ENCODE results near the gene LATS1. TPM values are rescaled to one million over a fixed set of nuclear protein-coding genes. Genes with fewer than 3 reads are reported as not detected.
A peak's percentile ranks its signal among the peaks of the same experiment; 100 is the strongest.

The LATS1 gene
- total RNA-seq, 1 donor from 2014 or later = 13.8 TPM

GRCh38 chr6:149660028-149660427 lies 57.9 kb downstream of the LATS1 start:
- no peak for DNase-seq (ENCODE audit: low read depth)

DNA sequence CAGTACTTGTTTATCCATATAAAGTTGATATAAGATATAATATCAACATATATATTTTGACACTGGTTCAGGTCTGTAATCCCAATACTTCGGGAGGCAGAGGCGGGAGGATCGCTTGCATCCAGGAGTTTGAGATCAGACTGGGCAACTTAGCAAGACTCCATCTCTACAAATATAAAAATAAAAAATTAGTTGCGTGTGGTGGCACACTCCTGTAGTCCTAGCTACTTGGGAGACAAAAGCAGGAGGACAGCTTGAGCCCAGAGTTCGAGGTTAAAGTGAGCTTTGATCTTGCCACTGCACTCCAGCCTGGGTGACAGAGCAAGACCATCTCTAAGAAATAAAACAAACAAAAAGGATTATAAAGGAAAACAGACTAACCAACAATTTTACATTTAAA lies 60.5 kb downstream of the LATS1 start:
- DNase-seq (ENCODE audit: low read depth) = no peak

- no peak for DNase-seq (ENCODE audit: low read depth)
These were observed 66.8 kb downstream of the LATS1 start for GRCh38 chr6:149651056-149651455.

- DNase-seq (ENCODE audit: low read depth) = peak; percentile 84
These were observed 69.5 kb downstream of the LATS1 start, which contains the start of gene KATNA1 for GRCh38 chr6:149648148-149649145. Gene KATNA1, minus strand, starts transcription at chr6:149648714. Its CDS starts 10,167 bp downstream, at chr6:149638547.

DNA sequence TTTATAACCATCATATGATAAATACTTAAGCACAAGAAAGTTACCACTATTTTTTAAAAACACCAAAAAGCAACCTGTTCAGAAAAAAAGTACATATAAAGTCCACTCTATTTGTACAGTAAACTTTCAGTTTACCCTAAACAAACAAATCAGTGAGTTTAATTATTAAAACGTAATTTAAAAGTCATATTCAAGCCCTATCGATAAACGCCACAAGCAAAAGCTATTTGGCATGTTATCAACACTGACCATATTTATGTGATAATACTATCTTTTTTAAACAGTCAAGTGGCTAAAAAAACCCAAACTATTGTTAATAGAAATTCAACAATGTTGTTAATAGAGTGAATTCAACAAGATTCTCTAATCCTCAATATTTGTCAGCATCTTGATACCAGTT lies 71.3 kb downstream of the LATS1 start:
- no peak for DNase-seq (ENCODE audit: low read depth)

GRCh38 chr6:149642829-149643580 lies 74.9 kb downstream of the LATS1 start:
- peak; percentile 2 for DNase-seq (ENCODE audit: low read depth)

DNA sequence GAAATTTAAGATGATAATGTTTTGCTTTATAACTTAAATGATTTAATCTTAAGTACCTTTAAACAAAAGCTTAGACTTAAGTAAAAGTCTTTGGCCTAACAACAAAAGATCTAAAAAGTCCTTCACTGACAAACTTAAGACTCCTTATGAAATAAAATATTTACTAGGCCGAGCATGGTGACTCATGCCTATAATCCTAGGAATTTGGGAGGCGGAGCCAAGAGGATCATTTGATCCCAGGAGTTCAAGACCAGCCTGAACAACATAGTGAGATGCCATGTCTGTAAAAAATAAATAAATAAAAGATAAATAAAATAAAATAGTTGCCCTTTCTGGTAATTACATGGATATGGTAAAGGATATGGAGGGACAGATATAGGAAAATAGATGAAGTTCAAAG lies 81.8 kb downstream of the LATS1 start:
- peak; percentile 45 for DNase-seq (ENCODE audit: low read depth)

- no peak for DNase-seq (ENCODE audit: low read depth)
These were observed 83.6 kb downstream of the LATS1 start for GRCh38 chr6:149634315-149634714.

DNA sequence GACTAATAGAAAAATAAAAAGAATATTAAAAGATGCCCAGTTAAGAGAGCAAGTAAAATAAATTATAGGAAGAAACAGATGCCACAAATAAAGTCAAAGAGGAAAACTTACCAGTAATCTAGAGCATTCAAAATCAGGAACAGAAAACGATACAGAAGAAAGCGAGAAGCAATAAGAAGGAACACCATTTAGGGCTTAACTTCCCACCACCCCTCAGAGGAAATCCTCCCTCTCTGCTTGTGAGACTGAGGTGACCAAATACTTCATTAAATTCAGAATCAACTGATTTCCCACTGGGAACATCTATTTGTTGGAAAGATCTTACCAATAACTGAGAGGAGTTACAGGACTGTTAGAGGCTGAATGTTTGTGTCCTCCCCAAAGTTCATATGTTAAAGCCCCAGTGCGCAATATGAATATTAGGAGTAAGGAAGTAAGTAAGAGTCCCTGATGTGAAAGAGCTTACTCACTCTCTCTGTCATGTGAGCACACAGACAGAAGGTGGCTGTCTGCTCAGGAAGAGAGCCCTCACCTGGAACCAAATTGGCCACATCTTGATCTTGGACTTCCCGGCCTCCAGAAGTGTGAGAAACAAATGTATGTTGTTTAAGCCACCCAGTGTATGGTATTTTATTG lies 88.9 kb downstream of the LATS1 start:
- no peak for DNase-seq (ENCODE audit: low read depth)

DNA sequence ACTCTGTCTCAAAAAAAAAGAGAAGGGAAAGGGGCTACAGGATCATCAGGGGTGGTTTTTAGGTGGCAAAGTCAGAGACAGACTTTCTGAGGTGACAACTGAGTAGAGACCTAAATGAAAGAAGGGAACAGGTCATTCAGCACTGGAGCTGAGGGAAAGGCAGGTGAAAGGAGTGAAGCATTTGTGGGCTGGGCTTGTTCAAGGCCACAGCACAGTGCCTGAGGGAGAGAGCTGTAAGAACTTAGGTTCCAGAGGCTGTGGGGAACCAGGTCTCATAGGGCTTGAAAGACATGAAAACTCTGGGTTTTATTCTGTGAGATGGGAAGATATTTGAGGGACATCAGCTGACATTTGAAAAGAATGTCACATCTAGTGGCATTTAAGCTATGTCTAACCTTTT lies 90.2 kb downstream of the LATS1 start:
- no peak for DNase-seq (ENCODE audit: low read depth)

DNA sequence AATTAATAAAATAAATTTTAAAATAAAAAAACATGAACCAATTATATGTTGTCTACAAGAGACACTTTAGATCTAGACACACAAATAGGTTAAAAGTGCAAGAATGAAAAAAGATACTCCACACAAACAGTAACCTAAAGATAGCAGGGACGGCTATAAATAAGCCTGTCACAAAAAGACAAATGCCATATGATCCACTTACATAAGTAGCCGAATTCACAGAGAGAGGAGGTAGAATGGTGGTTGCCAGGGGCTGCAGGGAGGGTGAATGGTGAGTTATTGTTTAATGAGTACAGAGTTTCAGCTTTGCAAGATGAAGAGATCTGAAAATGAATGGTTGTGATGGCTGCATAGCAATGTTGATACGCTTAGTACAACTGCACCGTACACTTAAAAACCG lies 102.1 kb downstream of the LATS1 start:
- no peak for DNase-seq (ENCODE audit: low read depth)

DNA sequence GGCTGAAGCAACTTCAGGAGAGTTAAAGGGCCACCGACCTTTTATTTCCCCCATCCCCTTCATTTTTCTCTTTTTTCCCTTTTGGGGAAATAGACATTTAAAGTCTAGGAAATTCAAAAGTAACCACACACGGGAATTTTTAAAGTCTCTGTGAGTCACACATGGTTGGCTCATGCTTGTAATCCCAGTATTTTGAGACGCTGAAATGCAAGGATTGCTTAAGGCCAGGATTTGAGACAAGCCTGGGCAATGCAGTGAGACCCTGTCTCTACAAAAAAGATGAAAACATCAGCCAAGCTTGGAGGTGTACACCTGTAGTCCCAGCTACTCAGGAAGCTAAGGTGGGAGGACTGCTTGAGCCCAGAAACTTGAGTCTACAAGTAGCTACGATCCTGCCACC lies 103.6 kb downstream of the LATS1 start:
- DNase-seq (ENCODE audit: low read depth) = no peak

GRCh38 chr6:149608381-149608982 lies 109.4 kb downstream of the LATS1 start:
- no peak for DNase-seq (ENCODE audit: low read depth)

Other genes with a start within 250 kb of the LATS1 start
- 0.05 TPM in 1 of 2 replicates, not detected in the other for gene ZC3H12D, start 233.1 kb downstream of the LATS1 start, total RNA-seq
- 39.4 and 41.9 TPM in 2 replicates for gene PPIL4, start 172.1 kb downstream of the LATS1 start, total RNA-seq
- 39.8 and 42.0 TPM in 2 replicates for gene GINM1, start 151.7 kb downstream of the LATS1 start, total RNA-seq
- gene KATNA1, start 69.4 kb downstream of the LATS1 start, total RNA-seq = 17.3 and 17.9 TPM in 2 replicates
- gene NUP43, start 28.4 kb upstream of the LATS1 start, total RNA-seq = 33.2 and 51.5 TPM in 2 replicates
- gene PCMT1, start 31.6 kb upstream of the LATS1 start, total RNA-seq = 114 and 213 TPM in 2 replicates
- gene LRP11, start 146.3 kb upstream of the LATS1 start, total RNA-seq = 53.2 and 62.7 TPM in 2 replicates
- 4.1 and 6.8 TPM in 2 replicates for gene RAET1E, start 180.0 kb upstream of the LATS1 start, total RNA-seq
- gene RAET1G, start 205.0 kb upstream of the LATS1 start, total RNA-seq = not detected in 2 replicates
- 5.8 and 6.6 TPM in 2 replicates for gene ULBP2, start 223.9 kb upstream of the LATS1 start, total RNA-seq
- gene ULBP1, start 245.8 kb upstream of the LATS1 start, total RNA-seq = 0.16 and 0.26 TPM in 2 replicates

Data from myocyte (in vitro differentiated cells).